Ascending aorta (tissue), 2 donors: ENCODE results near the gene LAMC1. TPM values are rescaled to one million over a fixed set of nuclear protein-coding genes. Genes with fewer than 3 reads are reported as not detected.
"Not testable (repeated sequence)": the region's sequence is repeated elsewhere in the genome, so short reads cannot be mapped to it uniquely, and the experiment has no call there.

Experiments used
- DNase-seq, 2 donors: peaks; one replicate each; pipeline ENCODE4 v3.0.0-alpha.2; 2019; ENCODE audit warnings: low spot score in 2 of 2
- H3K27ac ChIP-seq, 2 donors: fragments of 200-600 bp; sonication (generic); one replicate each; pipeline ENCODE4 v1.5.1; 2016 to 2017; ENCODE audit warnings: mild to moderate bottlenecking in 1 of 2
- H3K27me3 ChIP-seq: fragments of 200-600 bp; sonication (generic); one replicate; pipeline ENCODE4 v1.5.1; 2017
- H3K36me3 ChIP-seq, 2 donors: fragments of 200-600 bp; sonication (generic); one replicate each; pipeline ENCODE4 v1.5.1; 2016
- H3K4me1 ChIP-seq, 2 donors: fragments of 200-600 bp; sonication (generic); one replicate each; pipeline ENCODE4 v1.5.1; 2016 to 2017; ENCODE audit warnings: mild to moderate bottlenecking in 1 of 2
- H3K4me3 ChIP-seq, 2 donors: fragments of 200-600 bp; sonication (generic); one replicate each; pipeline ENCODE4 v1.5.1; 2016 to 2017; ENCODE audit warnings: mild to moderate bottlenecking in 1 of 2
- H3K9me3 ChIP-seq, 2 donors: fragments of 200-600 bp; sonication (generic); one replicate each; pipeline ENCODE4 v1.5.1; 2016
- intact Hi-C: fragments of 100-400 bp; cut with DNase I; formaldehyde crosslinking; loops from one replicate; pipeline ENCODE4 v1.15.1; 2023
- total RNA-seq: library from RNA; depleted of rRNA; stranded (reverse); fragments of >200 nt; gene quantifications from one replicate; pipeline ENCODE4 v1.1.0, GENCODE V29; 2016
- TF ChIP-seq, protein P1 (sequence below), 3 experiments: fragments of 200-600 bp in 2 of 3; fragments of 450-650 bp in 1 of 3; sonication (generic) in 2 of 3; IDR thresholded peaks; one replicate each; pipeline ENCODE4 v1.5.1; 2016 to 2019; ENCODE audit warnings: antibody characterized with exemption in 3 of 3, mild to moderate bottlenecking in 1 of 3, moderate library complexity in 1 of 3

Gene LAMC1
- total RNA-seq, 1 donor from 2014 or later = 166 TPM

GRCh38 chr1:183143576-183144315 is 120.5 kb downstream of the LAMC1 start:
- intact Hi-C loops = no loop called here
- Histone ChIP-seq H3K36me3 (peaks cover 7 to 42% of the 10 kb centered on the region in 2 donors), H3K27me3 (no peaks in the 10 kb centered on the region), H3K9me3 (no peaks in the 10 kb centered on the region), H3K27ac (peak overlapping the region in 1 of 2 donors; percentile 38), H3K4me3 (no peak overlapping the region), H3K4me1 (peaks cover 0 to 12% of the 10 kb centered on the region in 2 donors)
- no peak for DNase-seq
- TF ChIP-seq, protein P1, sequence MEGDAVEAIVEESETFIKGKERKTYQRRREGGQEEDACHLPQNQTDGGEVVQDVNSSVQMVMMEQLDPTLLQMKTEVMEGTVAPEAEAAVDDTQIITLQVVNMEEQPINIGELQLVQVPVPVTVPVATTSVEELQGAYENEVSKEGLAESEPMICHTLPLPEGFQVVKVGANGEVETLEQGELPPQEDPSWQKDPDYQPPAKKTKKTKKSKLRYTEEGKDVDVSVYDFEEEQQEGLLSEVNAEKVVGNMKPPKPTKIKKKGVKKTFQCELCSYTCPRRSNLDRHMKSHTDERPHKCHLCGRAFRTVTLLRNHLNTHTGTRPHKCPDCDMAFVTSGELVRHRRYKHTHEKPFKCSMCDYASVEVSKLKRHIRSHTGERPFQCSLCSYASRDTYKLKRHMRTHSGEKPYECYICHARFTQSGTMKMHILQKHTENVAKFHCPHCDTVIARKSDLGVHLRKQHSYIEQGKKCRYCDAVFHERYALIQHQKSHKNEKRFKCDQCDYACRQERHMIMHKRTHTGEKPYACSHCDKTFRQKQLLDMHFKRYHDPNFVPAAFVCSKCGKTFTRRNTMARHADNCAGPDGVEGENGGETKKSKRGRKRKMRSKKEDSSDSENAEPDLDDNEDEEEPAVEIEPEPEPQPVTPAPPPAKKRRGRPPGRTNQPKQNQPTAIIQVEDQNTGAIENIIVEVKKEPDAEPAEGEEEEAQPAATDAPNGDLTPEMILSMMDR (IDR thresholded peaks at IDR 0.05) = no peak

DNA sequence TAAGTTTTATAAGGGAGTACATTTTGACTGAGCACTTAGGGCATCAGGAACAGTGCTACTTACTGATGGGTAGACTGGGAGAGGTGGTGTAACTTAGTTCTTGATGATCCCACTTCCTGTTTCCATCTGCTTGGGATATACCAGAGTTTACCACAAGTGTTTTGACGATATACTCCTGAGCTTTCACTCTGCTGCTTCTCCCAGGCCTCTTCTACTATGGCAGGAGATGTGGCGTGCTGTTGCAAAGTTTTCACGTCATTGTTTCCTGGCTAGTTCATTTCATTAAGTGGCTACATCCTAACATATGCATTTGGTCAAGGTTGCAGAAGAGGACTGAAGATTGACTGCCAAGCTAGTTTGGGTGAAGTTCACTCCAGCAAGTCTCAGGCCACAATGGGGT is 121.5 kb downstream of the LAMC1 start:
- Histone ChIP-seq H3K36me3 (peaks cover 5 to 37% of the 10 kb centered on the region in 2 donors), H3K4me3 (no peak overlapping the region), H3K27me3 (no peaks in the 10 kb centered on the region), H3K4me1 (peaks cover 0 to 16% of the 10 kb centered on the region in 2 donors), H3K27ac (no peak overlapping the region), H3K9me3 (no peaks in the 10 kb centered on the region)
- DNase-seq = no peak
- intact Hi-C loops = loop anchor here (5.0 kb wide), 1 partner anchor 88 kb away; no protein-coding TSS in a partner anchor
- TF ChIP-seq, protein P1 (IDR thresholded peaks at IDR 0.05) = no peak

- H3K4me3 ChIP-seq = no peak overlapping the region
- no peak for DNase-seq
- H3K27ac ChIP-seq = no peak overlapping the region
- peaks cover 2 to 12% of the 10 kb centered on the region in 2 donors for H3K36me3 ChIP-seq
- H3K4me1 ChIP-seq = peaks cover 0 to 13% of the 10 kb centered on the region in 2 donors
- TF ChIP-seq, protein P1 (IDR thresholded peaks at IDR 0.05) = no peak
- intact Hi-C loops = loop anchor here (5.0 kb wide), 1 partner anchor 85 kb away; no protein-coding TSS in a partner anchor
- H3K9me3 ChIP-seq = no peaks in the 10 kb centered on the region
- H3K27me3 ChIP-seq = no peaks in the 10 kb centered on the region
These were observed 124.5 kb downstream of the LAMC1 start for GRCh38 chr1:183147735-183148134.

GRCh38 chr1:183148599-183148998 is 125.4 kb downstream of the LAMC1 start:
- intact Hi-C loops = loop anchor here (5.0 kb wide), 1 partner anchor 84 kb away; no protein-coding TSS in a partner anchor
- peak overlapping the region in 1 of 2 donors; percentile 4 for H3K4me3 ChIP-seq
- TF ChIP-seq, protein P1 (IDR thresholded peaks at IDR 0.05) = no peak
- no peak for DNase-seq
- H3K27ac ChIP-seq = peak overlapping the region; percentile 35 to 59
- H3K36me3 ChIP-seq = peaks cover 0 to 4% of the 10 kb centered on the region in 2 donors
- H3K9me3 ChIP-seq = no peaks in the 10 kb centered on the region
- H3K27me3 ChIP-seq = no peaks in the 10 kb centered on the region
- H3K4me1 ChIP-seq = peaks cover 0 to 13% of the 10 kb centered on the region in 2 donors

DNA sequence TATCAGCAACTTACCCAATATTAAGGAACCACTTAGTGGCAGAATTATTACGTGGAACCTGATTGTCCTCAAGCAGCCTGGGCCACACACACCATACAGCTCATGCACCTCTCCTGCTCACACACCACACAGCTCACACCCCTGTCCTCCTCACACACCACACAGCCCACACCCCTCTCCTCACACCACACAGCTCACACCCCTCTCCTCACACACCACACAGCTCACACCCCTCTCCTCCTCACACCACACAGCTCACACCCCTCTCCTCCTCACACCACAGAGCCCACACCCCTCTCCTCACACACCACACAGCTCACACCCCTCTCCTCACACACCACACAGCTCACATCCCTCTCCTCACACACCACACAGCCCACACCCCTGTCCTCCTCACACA is 126.1 kb downstream of the LAMC1 start:
- Histone ChIP-seq H3K27ac (peak overlapping the region; percentile 35 to 59), H3K4me3 (peak overlapping the region in 1 of 2 donors; percentile 4), H3K36me3 (no peaks in the 10 kb centered on the region), H3K4me1 (peaks cover 0 to 13% of the 10 kb centered on the region in 2 donors), H3K27me3 (no peaks in the 10 kb centered on the region), H3K9me3 (no peaks in the 10 kb centered on the region)
- no peak for DNase-seq
- intact Hi-C loops = loop anchor here (5.0 kb wide), 1 partner anchor 83 kb away; no protein-coding TSS in a partner anchor
- TF ChIP-seq, protein P1 (IDR thresholded peaks at IDR 0.05) = no peak

- intact Hi-C loops = loop anchor here (2.0 kb wide), 1 partner anchor 69 kb away; no protein-coding TSS in a partner anchor
- not testable (repeated sequence) for DNase-seq, H3K4me3 ChIP-seq, H3K9me3 ChIP-seq, H3K27me3 ChIP-seq, H3K27ac ChIP-seq, H3K36me3 ChIP-seq
- peaks cover 0 to 13% of the 10 kb centered on the region in 2 donors for H3K4me1 ChIP-seq
These were observed 126.8 kb downstream of the LAMC1 start for GRCh38 chr1:183150032-183150431.
